Measurements from ENCODE around the gene PCBP3.

Gene PCBP3

GRCh38 chr21:45818276-45818903 lies 174.9 kb downstream of the PCBP3 start:
- no peak overlapping the region for H3K9ac ChIP-seq (ENCODE audit: low read length in 2 of 2)
- no peak overlapping the region for H3K27ac ChIP-seq (ENCODE audit: low read length)
- H3K4me3 ChIP-seq (ENCODE audit: low read length in 2 of 2), result no peak overlapping the region
- no peaks in the 10 kb centered on the region for H3K9me3 ChIP-seq (ENCODE audit: control insufficient read depth in 2 of 2, low read length in 2 of 2)
- H3K27me3 ChIP-seq (ENCODE audit: control insufficient read depth in 1 of 2, insufficient read depth in 2 of 2, low read length in 2 of 2), result peaks cover 2% of the 10 kb centered on the region in 2 donors
- peaks cover 5% of the 10 kb centered on the region for H3K4me1 ChIP-seq (ENCODE audit: control insufficient read depth, insufficient read depth, low read length)
- H3K36me3 ChIP-seq (ENCODE audit: control insufficient read depth in 2 of 2, insufficient read depth in 2 of 2, low read length in 2 of 2), result no peaks in the 10 kb centered on the region

GRCh38 chr21:45818904-45819285 lies 175.4 kb downstream of the PCBP3 start:
- H3K9me3 ChIP-seq (ENCODE audit: control insufficient read depth in 2 of 2, low read length in 2 of 2), result no peaks in the 10 kb centered on the region
- no peak overlapping the region for H3K27ac ChIP-seq (ENCODE audit: low read length)
- no peak overlapping the region for H3K4me3 ChIP-seq (ENCODE audit: low read length in 2 of 2)
- H3K4me1 ChIP-seq (ENCODE audit: control insufficient read depth, insufficient read depth, low read length), result peaks cover 5% of the 10 kb centered on the region
- no peak overlapping the region for H3K9ac ChIP-seq (ENCODE audit: low read length in 2 of 2)
- no peaks in the 10 kb centered on the region for H3K36me3 ChIP-seq (ENCODE audit: control insufficient read depth in 2 of 2, insufficient read depth in 2 of 2, low read length in 2 of 2)
- peaks cover 2% of the 10 kb centered on the region in 2 donors for H3K27me3 ChIP-seq (ENCODE audit: control insufficient read depth in 1 of 2, insufficient read depth in 2 of 2, low read length in 2 of 2)

GRCh38 chr21:45819478-45820170 lies 176.1 kb downstream of the PCBP3 start:
- Histone ChIP-seq H3K9me3 (ENCODE audit: control insufficient read depth in 2 of 2, low read length in 2 of 2) (no peaks in the 10 kb centered on the region), H3K27me3 (ENCODE audit: control insufficient read depth in 1 of 2, insufficient read depth in 2 of 2, low read length in 2 of 2) (peaks cover 2% of the 10 kb centered on the region in 2 donors), H3K27ac (ENCODE audit: low read length) (no peak overlapping the region), H3K36me3 (ENCODE audit: control insufficient read depth in 2 of 2, insufficient read depth in 2 of 2, low read length in 2 of 2) (no peaks in the 10 kb centered on the region), H3K4me1 (ENCODE audit: control insufficient read depth, insufficient read depth, low read length) (peaks cover 5% of the 10 kb centered on the region), H3K4me3 (ENCODE audit: low read length in 2 of 2) (no peak overlapping the region), H3K9ac (ENCODE audit: low read length in 2 of 2) (no peak overlapping the region)

- Histone ChIP-seq H3K9ac (ENCODE audit: low read length in 2 of 2) (no peak overlapping the region), H3K4me1 (ENCODE audit: control insufficient read depth, insufficient read depth, low read length) (peaks cover 5% of the 10 kb centered on the region), H3K9me3 (ENCODE audit: control insufficient read depth in 2 of 2, low read length in 2 of 2) (no peaks in the 10 kb centered on the region), H3K4me3 (ENCODE audit: low read length in 2 of 2) (no peak overlapping the region), H3K27ac (ENCODE audit: low read length) (no peak overlapping the region), H3K27me3 (ENCODE audit: control insufficient read depth in 1 of 2, insufficient read depth in 2 of 2, low read length in 2 of 2) (peaks cover 2% of the 10 kb centered on the region in 2 donors), H3K36me3 (ENCODE audit: control insufficient read depth in 2 of 2, insufficient read depth in 2 of 2, low read length in 2 of 2) (no peaks in the 10 kb centered on the region)
These were observed 176.9 kb downstream of the PCBP3 start for GRCh38 chr21:45820171-45821091.

GRCh38 chr21:45821315-45821962 lies 177.9 kb downstream of the PCBP3 start:
- peaks cover 5% of the 10 kb centered on the region for H3K4me1 ChIP-seq (ENCODE audit: control insufficient read depth, insufficient read depth, low read length)
- H3K9me3 ChIP-seq (ENCODE audit: control insufficient read depth in 2 of 2, low read length in 2 of 2), result no peaks in the 10 kb centered on the region
- no peak overlapping the region for H3K4me3 ChIP-seq (ENCODE audit: low read length in 2 of 2)
- H3K36me3 ChIP-seq (ENCODE audit: control insufficient read depth in 2 of 2, insufficient read depth in 2 of 2, low read length in 2 of 2), result no peaks in the 10 kb centered on the region
- no peak overlapping the region for H3K9ac ChIP-seq (ENCODE audit: low read length in 2 of 2)
- H3K27me3 ChIP-seq (ENCODE audit: control insufficient read depth in 1 of 2, insufficient read depth in 2 of 2, low read length in 2 of 2), result peaks cover 2% of the 10 kb centered on the region in 2 donors
- no peak overlapping the region for H3K27ac ChIP-seq (ENCODE audit: low read length)

- H3K27ac ChIP-seq (ENCODE audit: low read length), result no peak overlapping the region
- peaks cover 5% of the 10 kb centered on the region for H3K4me1 ChIP-seq (ENCODE audit: control insufficient read depth, insufficient read depth, low read length)
- H3K9ac ChIP-seq (ENCODE audit: low read length in 2 of 2), result no peak overlapping the region
- H3K9me3 ChIP-seq (ENCODE audit: control insufficient read depth in 2 of 2, low read length in 2 of 2), result no peaks in the 10 kb centered on the region
- peaks cover 2% of the 10 kb centered on the region in 2 donors for H3K27me3 ChIP-seq (ENCODE audit: control insufficient read depth in 1 of 2, insufficient read depth in 2 of 2, low read length in 2 of 2)
- no peaks in the 10 kb centered on the region for H3K36me3 ChIP-seq (ENCODE audit: control insufficient read depth in 2 of 2, insufficient read depth in 2 of 2, low read length in 2 of 2)
- H3K4me3 ChIP-seq (ENCODE audit: low read length in 2 of 2), result no peak overlapping the region
These were observed 178.5 kb downstream of the PCBP3 start for GRCh38 chr21:45821998-45822397.

GRCh38 chr21:45822429-45823099 lies 179.0 kb downstream of the PCBP3 start:
- Histone ChIP-seq H3K36me3 (ENCODE audit: control insufficient read depth in 2 of 2, insufficient read depth in 2 of 2, low read length in 2 of 2) (no peaks in the 10 kb centered on the region), H3K27ac (ENCODE audit: low read length) (no peak overlapping the region), H3K4me3 (ENCODE audit: low read length in 2 of 2) (no peak overlapping the region), H3K4me1 (ENCODE audit: control insufficient read depth, insufficient read depth, low read length) (peaks cover 5% of the 10 kb centered on the region), H3K27me3 (ENCODE audit: control insufficient read depth in 1 of 2, insufficient read depth in 2 of 2, low read length in 2 of 2) (peaks cover 2% of the 10 kb centered on the region in 2 donors), H3K9ac (ENCODE audit: low read length in 2 of 2) (no peak overlapping the region), H3K9me3 (ENCODE audit: control insufficient read depth in 2 of 2, low read length in 2 of 2) (no peaks in the 10 kb centered on the region)

GRCh38 chr21:45823100-45823681 lies 179.7 kb downstream of the PCBP3 start:
- peaks cover 2% of the 10 kb centered on the region in 2 donors for H3K27me3 ChIP-seq (ENCODE audit: control insufficient read depth in 1 of 2, insufficient read depth in 2 of 2, low read length in 2 of 2)
- no peak overlapping the region for H3K27ac ChIP-seq (ENCODE audit: low read length)
- peaks cover 5% of the 10 kb centered on the region for H3K4me1 ChIP-seq (ENCODE audit: control insufficient read depth, insufficient read depth, low read length)
- H3K9me3 ChIP-seq (ENCODE audit: control insufficient read depth in 2 of 2, low read length in 2 of 2), result no peaks in the 10 kb centered on the region
- H3K36me3 ChIP-seq (ENCODE audit: control insufficient read depth in 2 of 2, insufficient read depth in 2 of 2, low read length in 2 of 2), result no peaks in the 10 kb centered on the region
- no peak overlapping the region for H3K9ac ChIP-seq (ENCODE audit: low read length in 2 of 2)
- no peak overlapping the region for H3K4me3 ChIP-seq (ENCODE audit: low read length in 2 of 2)

GRCh38 chr21:45824546-45825215 lies 181.2 kb downstream of the PCBP3 start:
- Histone ChIP-seq H3K4me1 (ENCODE audit: control insufficient read depth, insufficient read depth, low read length) (peaks cover 5% of the 10 kb centered on the region), H3K27ac (ENCODE audit: low read length) (no peak overlapping the region), H3K4me3 (ENCODE audit: low read length in 2 of 2) (no peak overlapping the region), H3K27me3 (ENCODE audit: control insufficient read depth in 1 of 2, insufficient read depth in 2 of 2, low read length in 2 of 2) (peaks cover 2% of the 10 kb centered on the region in 2 donors), H3K9ac (ENCODE audit: low read length in 2 of 2) (no peak overlapping the region), H3K9me3 (ENCODE audit: control insufficient read depth in 2 of 2, low read length in 2 of 2) (no peaks in the 10 kb centered on the region), H3K36me3 (ENCODE audit: control insufficient read depth in 2 of 2, insufficient read depth in 2 of 2, low read length in 2 of 2) (peaks cover 0 to 2% of the 10 kb centered on the region in 2 donors)
